AG04450 (cell line): ENCODE results near the gene WDR7. TPM values are rescaled to one million over a fixed set of nuclear protein-coding genes. Genes with fewer than 3 reads are reported as not detected.

Experiments used
- CTCF ChIA-PET: fragments of 300-600, 350-600 bp; formaldehyde crosslinking; extraction: SDS; loops from one replicate; lab custom pipeline; 2022; ENCODE audit warnings: antibody characterized with exemption, inconsistent platforms; lab: Charles Lee
- POLR2A ChIA-PET: fragments of 350-600 bp; formaldehyde crosslinking; extraction: SDS; loops from one replicate; lab custom pipeline; 2021; ENCODE audit warnings: antibody characterized with exemption, inconsistent platforms; lab: Yijun Ruan, JAX
- DNase-seq: peaks from one replicate; pipeline ENCODE4 v3.0.0-alpha.2; 2011; ENCODE audit warnings: low read depth, low spot score
- H3K27ac ChIP-seq: one replicate; pipeline ENCODE4 v1.5.1; 2012; ENCODE audit warnings: low read depth, low read length, control low read depth
- H3K27me3 ChIP-seq: one replicate; pipeline ENCODE4 v1.6.0; 2012; ENCODE audit warnings: low read length; ENCODE audit not compliant: control insufficient read depth, insufficient read depth
- H3K4me3 ChIP-seq: 2 replicates; pipeline ENCODE4 v1.5.1; 2011; ENCODE audit warnings: mild to moderate bottlenecking, low read depth, low read length, control low read depth
- H3K9me3 ChIP-seq: 2 replicates; pipeline ENCODE4 v1.5.1; 2012; ENCODE audit warnings: low read length; ENCODE audit not compliant: control insufficient read depth, insufficient read depth
- polyA plus RNA-seq: library from polyadenylated mRNA; depleted of rRNA; stranded (reverse); fragments of >200 nt; gene quantifications from 2 replicates; pipeline ENCODE4 v1.2.3, GENCODE V29; 2011
- TF ChIP-seq, protein P1 (sequence below): IDR thresholded peaks from 2 replicates; pipeline ENCODE4 v1.5.1; 2011; ENCODE audit warnings: low read depth, low read length, control low read depth, inconsistent platforms

Gene WDR7
- polyA plus RNA-seq, 1 experiment: 8.1 TPM

DNA sequence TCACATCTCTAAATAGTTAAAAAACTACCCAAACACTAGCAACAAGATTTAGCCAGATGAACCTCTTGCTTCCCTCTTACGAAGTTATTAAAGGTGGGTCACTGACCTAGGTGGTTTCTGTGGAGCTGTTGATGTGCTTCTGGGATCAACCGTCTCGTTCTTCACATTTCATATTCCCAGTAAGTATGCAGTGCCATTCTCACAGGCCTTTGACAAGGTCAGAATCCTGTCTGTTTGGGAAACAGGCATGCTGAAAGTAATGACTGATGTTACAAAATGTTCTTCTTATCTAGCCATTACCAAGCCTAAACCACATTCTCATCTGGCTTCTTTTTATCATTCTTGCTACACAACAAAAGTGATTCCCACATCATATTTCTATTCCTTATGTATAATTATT is 70.3 kb downstream of the WDR7 start:
- Histone ChIP-seq H3K27ac (no peak overlapping the region), H3K4me3 (no peak overlapping the region), H3K9me3 (no peaks in the 10 kb centered on the region), H3K27me3 (no peaks in the 10 kb centered on the region)
- POLR2A ChIA-PET: no interaction called here
- CTCF ChIA-PET: no interaction called here
- TF ChIP-seq, protein P1, sequence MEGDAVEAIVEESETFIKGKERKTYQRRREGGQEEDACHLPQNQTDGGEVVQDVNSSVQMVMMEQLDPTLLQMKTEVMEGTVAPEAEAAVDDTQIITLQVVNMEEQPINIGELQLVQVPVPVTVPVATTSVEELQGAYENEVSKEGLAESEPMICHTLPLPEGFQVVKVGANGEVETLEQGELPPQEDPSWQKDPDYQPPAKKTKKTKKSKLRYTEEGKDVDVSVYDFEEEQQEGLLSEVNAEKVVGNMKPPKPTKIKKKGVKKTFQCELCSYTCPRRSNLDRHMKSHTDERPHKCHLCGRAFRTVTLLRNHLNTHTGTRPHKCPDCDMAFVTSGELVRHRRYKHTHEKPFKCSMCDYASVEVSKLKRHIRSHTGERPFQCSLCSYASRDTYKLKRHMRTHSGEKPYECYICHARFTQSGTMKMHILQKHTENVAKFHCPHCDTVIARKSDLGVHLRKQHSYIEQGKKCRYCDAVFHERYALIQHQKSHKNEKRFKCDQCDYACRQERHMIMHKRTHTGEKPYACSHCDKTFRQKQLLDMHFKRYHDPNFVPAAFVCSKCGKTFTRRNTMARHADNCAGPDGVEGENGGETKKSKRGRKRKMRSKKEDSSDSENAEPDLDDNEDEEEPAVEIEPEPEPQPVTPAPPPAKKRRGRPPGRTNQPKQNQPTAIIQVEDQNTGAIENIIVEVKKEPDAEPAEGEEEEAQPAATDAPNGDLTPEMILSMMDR: no peak
- no peak for DNase-seq

DNA sequence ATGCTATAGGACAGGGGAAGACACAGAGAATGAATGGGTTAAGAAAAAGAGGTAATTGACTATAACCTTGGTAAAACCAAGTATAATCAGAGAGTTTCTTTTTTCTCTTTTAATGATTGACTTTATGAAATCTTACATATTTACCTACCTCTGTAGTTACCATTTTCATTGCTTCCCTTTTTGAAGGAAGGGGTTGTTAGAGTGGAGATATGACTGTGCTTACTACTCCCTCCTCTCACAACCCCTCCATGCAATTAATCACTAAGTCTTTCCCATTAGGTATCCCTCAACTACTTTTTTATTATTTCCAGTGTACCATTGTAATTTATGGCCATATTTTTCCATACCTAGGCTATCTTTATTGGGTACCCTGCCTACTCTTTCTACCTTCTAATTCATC is 71.4 kb downstream of the WDR7 start:
- Histone ChIP-seq H3K27me3 (no peaks in the 10 kb centered on the region), H3K4me3 (no peak overlapping the region), H3K27ac (no peak overlapping the region), H3K9me3 (no peaks in the 10 kb centered on the region)
- no peak for DNase-seq
- TF ChIP-seq, protein P1: no peak
- ChIA-PET CTCF (no interaction called here), POLR2A (no interaction called here)

DNA sequence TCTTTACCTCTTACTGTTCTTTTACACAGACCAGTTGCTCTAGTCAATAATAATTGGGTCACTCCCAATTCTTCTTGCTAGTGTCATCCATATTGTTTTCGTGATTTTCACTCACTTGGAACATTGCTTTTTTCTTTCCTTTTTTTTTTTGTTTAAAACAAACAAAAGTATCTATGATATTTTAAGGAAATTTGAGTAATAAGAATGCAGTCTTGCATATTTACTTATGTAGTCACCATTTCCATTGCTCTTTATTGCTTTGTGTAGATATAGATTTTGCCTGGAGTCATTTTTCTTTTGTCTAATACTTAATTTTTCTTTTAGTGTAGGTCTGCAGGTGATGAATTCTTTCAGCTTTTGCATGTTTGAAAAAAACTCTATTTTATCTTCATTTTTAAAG is 71.9 kb downstream of the WDR7 start:
- Histone ChIP-seq H3K27ac (no peak overlapping the region), H3K4me3 (no peak overlapping the region), H3K9me3 (no peaks in the 10 kb centered on the region), H3K27me3 (no peaks in the 10 kb centered on the region)
- TF ChIP-seq, protein P1: no peak
- DNase-seq: no peak
- ChIA-PET CTCF (no interaction called here), POLR2A (no interaction called here)

DNA sequence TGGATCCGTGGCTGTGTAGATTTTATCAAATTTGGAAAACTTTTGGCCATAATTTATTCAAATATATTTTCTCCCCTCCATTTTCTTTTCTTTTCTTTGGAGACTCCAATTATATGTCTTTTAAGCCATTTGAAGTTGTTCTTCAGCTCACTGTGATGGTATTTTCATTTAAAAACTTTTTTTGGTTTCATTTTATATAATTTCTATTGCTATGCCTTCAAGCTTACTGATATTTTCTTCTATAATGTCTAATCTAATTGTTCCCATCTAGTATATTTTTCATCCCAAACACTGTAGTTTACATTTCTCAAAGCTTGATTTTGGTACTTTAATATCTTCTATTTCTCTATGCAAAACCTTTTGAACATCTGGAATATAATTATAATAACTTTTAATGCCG is 72.5 kb downstream of the WDR7 start:
- TF ChIP-seq, protein P1: no peak
- ChIA-PET CTCF (no interaction called here), POLR2A (interaction anchor here (0.7 kb wide), 1 partner anchor 726 kb away, joined by 6 read pairs; no protein-coding TSS in a partner anchor)

DNA sequence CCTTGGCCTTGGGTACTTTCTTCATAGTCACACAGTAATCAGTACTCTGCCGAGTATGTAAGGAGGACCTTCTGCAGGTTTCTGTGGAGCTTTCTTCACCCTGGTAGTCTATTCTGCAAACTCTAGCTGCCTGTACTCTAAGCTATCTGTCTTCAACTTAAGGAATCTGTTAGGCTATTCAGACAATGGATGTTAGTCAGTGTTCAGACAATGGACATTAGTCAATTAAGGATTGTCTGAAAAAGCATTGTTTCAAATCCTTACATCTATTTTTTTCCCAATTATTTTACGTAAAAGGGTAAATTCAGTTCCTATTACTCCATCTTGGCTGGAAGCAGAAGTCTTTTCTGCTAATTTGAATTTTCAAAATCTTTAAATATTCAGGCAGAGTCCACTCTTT is 75.7 kb downstream of the WDR7 start:
- POLR2A ChIA-PET: no interaction called here
- no peak overlapping the region for H3K27ac ChIP-seq
- no peak overlapping the region for H3K4me3 ChIP-seq
- H3K27me3 ChIP-seq: no peaks in the 10 kb centered on the region
- TF ChIP-seq, protein P1: no peak
- no peak for DNase-seq
- CTCF ChIA-PET: no interaction called here
- H3K9me3 ChIP-seq: no peaks in the 10 kb centered on the region

More for the DNA sequence above, 72.5 kb downstream of the WDR7 start:
- Histone ChIP-seq H3K9me3 (no peaks in the 10 kb centered on the region), H3K27me3 (no peaks in the 10 kb centered on the region), H3K27ac (no peak overlapping the region), H3K4me3 (no peak overlapping the region)
- DNase-seq: no peak
